Parathyroid adenoma (tissue), 2 donors: ENCODE data around the gene LIMA1.

Experiments
- H2AFZ ChIP-seq: fragments of 300-600 bp; sonication (generic); one replicate; pipeline ENCODE4 v1.7.0; 2017; ENCODE audit warnings: antibody characterized with exemption, mild to moderate bottlenecking
- H3K27ac ChIP-seq: fragments of 300-600 bp; sonication (generic); one replicate; pipeline ENCODE4 v1.7.0; 2017
- H3K27me3 ChIP-seq: fragments of 300-600 bp; sonication (generic); one replicate; pipeline ENCODE4 v1.7.0; 2017; ENCODE audit warnings: low read length; ENCODE audit not compliant: control insufficient read depth, insufficient read depth
- H3K36me3 ChIP-seq: fragments of 300-600 bp; sonication (generic); one replicate; pipeline ENCODE4 v1.7.0; 2017; ENCODE audit warnings: low read length; ENCODE audit not compliant: control insufficient read depth, insufficient read depth
- H3K4me1 ChIP-seq: fragments of 300-600 bp; sonication (generic); one replicate; pipeline ENCODE4 v1.7.0; 2017; ENCODE audit warnings: control low read depth
- H3K4me2 ChIP-seq: fragments of 300-600 bp; sonication (generic); one replicate; pipeline ENCODE4 v1.7.0; 2017; ENCODE audit warnings: low read length
- H3K4me3 ChIP-seq: fragments of 300-600 bp; sonication (generic); one replicate; pipeline ENCODE4 v1.7.0; 2017; ENCODE audit warnings: low read depth, low read length
- H3K79me2 ChIP-seq: fragments of 300-600 bp; sonication (generic); one replicate; pipeline ENCODE4 v1.7.0; 2017; ENCODE audit warnings: control low read depth
- H3K9ac ChIP-seq: fragments of 300-600 bp; sonication (generic); one replicate; pipeline ENCODE4 v1.7.0; 2017; ENCODE audit warnings: mild to moderate bottlenecking
- H3K9me3 ChIP-seq: fragments of 300-600 bp; sonication (generic); one replicate; pipeline ENCODE4 v1.7.0; 2017; ENCODE audit warnings: low read length; ENCODE audit not compliant: control insufficient read depth
- TF ChIP-seq, protein P1 (sequence below): fragments of 300-600 bp; sonication (generic); IDR thresholded peaks from one replicate; pipeline ENCODE4 v1.7.0; 2017; ENCODE audit warnings: antibody characterized with exemption, mild to moderate bottlenecking
- donor health status: primary hyperparathyroidism.

LIMA1 gene

DNA sequence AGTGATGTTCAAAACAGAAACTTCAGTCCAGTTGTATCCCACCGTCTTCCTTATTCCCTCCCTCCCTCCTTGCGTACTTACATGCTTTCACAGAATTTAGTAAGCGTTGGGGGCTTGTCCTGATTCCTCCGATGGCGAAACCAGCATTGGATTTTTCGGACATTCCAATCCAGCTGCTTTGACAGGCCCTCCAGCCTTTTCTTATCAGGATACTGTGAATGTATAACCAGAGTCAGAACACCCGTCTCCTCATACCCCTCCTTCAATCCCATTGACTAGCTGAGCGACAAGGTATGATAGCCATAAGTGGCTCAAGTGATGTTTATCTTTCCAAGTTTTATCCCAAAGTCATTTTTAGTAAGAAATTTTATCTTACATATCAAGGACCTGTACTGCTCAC, 140.3 kb downstream of the LIMA1 start:
- TF ChIP-seq, protein P1, sequence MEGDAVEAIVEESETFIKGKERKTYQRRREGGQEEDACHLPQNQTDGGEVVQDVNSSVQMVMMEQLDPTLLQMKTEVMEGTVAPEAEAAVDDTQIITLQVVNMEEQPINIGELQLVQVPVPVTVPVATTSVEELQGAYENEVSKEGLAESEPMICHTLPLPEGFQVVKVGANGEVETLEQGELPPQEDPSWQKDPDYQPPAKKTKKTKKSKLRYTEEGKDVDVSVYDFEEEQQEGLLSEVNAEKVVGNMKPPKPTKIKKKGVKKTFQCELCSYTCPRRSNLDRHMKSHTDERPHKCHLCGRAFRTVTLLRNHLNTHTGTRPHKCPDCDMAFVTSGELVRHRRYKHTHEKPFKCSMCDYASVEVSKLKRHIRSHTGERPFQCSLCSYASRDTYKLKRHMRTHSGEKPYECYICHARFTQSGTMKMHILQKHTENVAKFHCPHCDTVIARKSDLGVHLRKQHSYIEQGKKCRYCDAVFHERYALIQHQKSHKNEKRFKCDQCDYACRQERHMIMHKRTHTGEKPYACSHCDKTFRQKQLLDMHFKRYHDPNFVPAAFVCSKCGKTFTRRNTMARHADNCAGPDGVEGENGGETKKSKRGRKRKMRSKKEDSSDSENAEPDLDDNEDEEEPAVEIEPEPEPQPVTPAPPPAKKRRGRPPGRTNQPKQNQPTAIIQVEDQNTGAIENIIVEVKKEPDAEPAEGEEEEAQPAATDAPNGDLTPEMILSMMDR: no peak
- Histone ChIP-seq H3K27me3 (no peaks in the 10 kb centered on the region), H3K4me2 (no peak overlapping the region), H3K79me2 (peaks cover 58% of the 10 kb centered on the region), H3K36me3 (no peaks in the 10 kb centered on the region), H3K27ac (no peak overlapping the region), H3K4me1 (no peaks in the 10 kb centered on the region), H3K9ac (no peak overlapping the region), H2AFZ (no peak overlapping the region), H3K4me3 (no peak overlapping the region), H3K9me3 (no peaks in the 10 kb centered on the region)

DNA sequence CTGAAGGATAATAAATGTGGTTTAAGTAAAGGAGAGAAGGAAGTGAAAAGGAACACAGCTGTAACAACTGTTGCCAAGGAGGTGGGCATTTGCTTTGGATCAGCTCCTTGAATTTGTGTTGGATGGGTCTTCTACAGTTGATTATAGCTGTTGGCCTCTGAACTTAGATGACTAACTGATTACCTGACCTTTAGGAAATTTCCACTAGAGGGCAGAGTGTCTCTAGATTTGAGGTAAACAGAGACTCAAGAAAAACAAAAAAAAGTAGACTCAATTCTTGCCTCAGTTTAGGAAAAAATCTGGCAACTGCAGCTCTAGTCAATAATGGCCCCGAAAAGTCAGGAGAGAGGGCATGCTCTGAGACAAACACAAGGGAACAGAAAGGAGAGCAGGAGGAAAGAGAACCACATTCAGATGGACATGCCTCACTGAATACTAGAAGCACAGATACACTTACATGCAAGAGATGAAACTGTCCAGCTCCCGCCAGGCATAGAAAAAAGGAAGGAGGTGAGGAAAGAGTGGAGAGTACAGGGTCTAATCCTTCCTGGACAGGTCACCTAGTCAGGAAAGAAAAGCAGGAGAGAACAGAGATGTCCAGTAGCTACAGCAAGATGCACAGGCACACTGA, 150.7 kb downstream of the LIMA1 start:
- no peaks in the 10 kb centered on the region for H3K4me1 ChIP-seq
- no peak overlapping the region for H3K4me2 ChIP-seq
- H3K27me3 ChIP-seq: no peaks in the 10 kb centered on the region
- no peak overlapping the region for H3K4me3 ChIP-seq
- H3K9ac ChIP-seq: no peak overlapping the region
- no peaks in the 10 kb centered on the region for H3K9me3 ChIP-seq
- no peak overlapping the region for H2AFZ ChIP-seq
- H3K36me3 ChIP-seq: no peaks in the 10 kb centered on the region
- peaks cover 14% of the 10 kb centered on the region for H3K79me2 ChIP-seq
- TF ChIP-seq, protein P1: peak; percentile 44
- no peak overlapping the region for H3K27ac ChIP-seq

DNA sequence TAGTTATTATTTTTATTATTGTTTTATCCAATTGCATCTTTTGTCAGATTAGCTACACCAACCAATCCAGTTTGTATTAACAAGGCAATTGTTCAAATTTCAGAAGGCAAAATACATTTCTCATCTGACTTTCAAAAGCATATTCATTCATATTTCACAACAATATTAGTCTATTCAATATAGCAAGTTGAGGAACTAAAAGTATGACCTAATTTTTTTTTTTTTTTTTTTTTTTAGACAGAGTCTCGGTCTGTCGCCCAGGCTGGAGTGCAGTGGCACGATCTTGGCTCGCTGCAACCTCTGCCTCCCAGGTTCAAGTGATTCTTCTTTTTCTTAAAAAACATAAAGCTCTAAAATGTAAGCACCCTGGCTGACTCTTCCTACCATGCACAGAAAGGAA, 154.0 kb downstream of the LIMA1 start:
- Histone ChIP-seq H3K4me1 (no peaks in the 10 kb centered on the region), H2AFZ (no peak overlapping the region), H3K9ac (no peak overlapping the region), H3K36me3 (no peaks in the 10 kb centered on the region), H3K27me3 (no peaks in the 10 kb centered on the region), H3K27ac (no peak overlapping the region), H3K4me3 (no peak overlapping the region), H3K4me2 (no peak overlapping the region), H3K79me2 (peaks cover 32% of the 10 kb centered on the region), H3K9me3 (no peaks in the 10 kb centered on the region)
- TF ChIP-seq, protein P1: no peak

DNA sequence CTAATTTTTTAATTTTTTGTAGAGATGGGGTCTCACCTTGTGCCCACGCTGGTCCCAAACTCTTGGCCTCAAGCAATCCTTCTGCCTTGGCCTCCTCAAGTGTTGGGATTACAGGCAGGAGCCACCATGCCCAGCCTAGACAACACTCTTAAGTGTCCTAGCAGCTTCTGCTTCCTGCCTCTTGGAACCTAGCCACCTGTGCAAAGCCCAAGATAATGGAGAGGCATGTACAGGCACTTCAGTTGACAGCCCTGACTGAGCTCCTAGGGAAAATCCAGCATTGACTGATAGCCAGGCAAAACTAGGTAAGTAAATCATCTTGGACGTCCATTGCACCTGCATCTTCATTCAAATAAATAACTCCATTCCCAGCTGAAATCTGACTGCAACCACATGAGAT, 155.8 kb downstream of the LIMA1 start:
- Histone ChIP-seq H2AFZ (no peak overlapping the region), H3K4me1 (no peaks in the 10 kb centered on the region), H3K27ac (no peak overlapping the region), H3K4me2 (no peak overlapping the region), H3K9ac (no peak overlapping the region), H3K9me3 (no peaks in the 10 kb centered on the region), H3K79me2 (peaks cover 49% of the 10 kb centered on the region), H3K27me3 (no peaks in the 10 kb centered on the region), H3K4me3 (no peak overlapping the region), H3K36me3 (no peaks in the 10 kb centered on the region)
- TF ChIP-seq, protein P1: no peak
